Hematopoietic multipotent progenitor cell treated with erythropoietin and hydrocortisone succinate and interleukin-3 and kit ligand, for 17 days (in vitro differentiated cells): ENCODE results near the gene DENND1A.
"Not testable (repeated sequence)": the region's sequence is repeated elsewhere in the genome, so short reads cannot be mapped to it uniquely, and the experiment has no call there.

Experiments
- DNase-seq: peaks from one replicate; pipeline ENCODE4 v3.0.0-alpha.2; 2015; ENCODE audit warnings: low spot score

The DENND1A gene

GRCh38 chr9:123922431-123922830 is 7.5 kb downstream of the DENND1A start:
- no peak for DNase-seq

GRCh38 chr9:123914517-123915196 is 15.3 kb downstream of the DENND1A start:
- DNase-seq = no peak

GRCh38 chr9:123912167-123912897 is 17.6 kb downstream of the DENND1A start:
- no peak for DNase-seq

GRCh38 chr9:123911024-123911423 is 18.9 kb downstream of the DENND1A start:
- no peak for DNase-seq

- DNase-seq = not testable (repeated sequence)
Measured at GRCh38 chr9:123909192-123909591, 20.7 kb downstream of the DENND1A start.

- DNase-seq = not testable (repeated sequence)
Measured at GRCh38 chr9:123903550-123903949, 26.4 kb downstream of the DENND1A start.

GRCh38 chr9:123894822-123895221 is 35.1 kb downstream of the DENND1A start:
- DNase-seq = no peak

GRCh38 chr9:123893831-123894460 is 36.0 kb downstream of the DENND1A start:
- DNase-seq = no peak

- no peak for DNase-seq
Measured at GRCh38 chr9:123893115-123893514, 36.8 kb downstream of the DENND1A start.

- no peak for DNase-seq
Measured at GRCh38 chr9:123887837-123888236, 42.1 kb downstream of the DENND1A start.

- not testable (repeated sequence) for DNase-seq
Measured at GRCh38 chr9:123885834-123886233, 44.1 kb downstream of the DENND1A start.

GRCh38 chr9:123883634-123884033 is 46.3 kb downstream of the DENND1A start:
- no peak for DNase-seq

- no peak for DNase-seq
Measured at GRCh38 chr9:123881604-123882003, 48.3 kb downstream of the DENND1A start.

- no peak for DNase-seq
Measured at GRCh38 chr9:123880420-123880819, 49.5 kb downstream of the DENND1A start.

GRCh38 chr9:123876750-123877149 is 53.2 kb downstream of the DENND1A start:
- no peak for DNase-seq

- DNase-seq = no peak
Measured at GRCh38 chr9:123872710-123873109, 57.2 kb downstream of the DENND1A start.

- no peak for DNase-seq
Measured at GRCh38 chr9:123871781-123872180, 58.1 kb downstream of the DENND1A start.

- DNase-seq = no peak
Measured at GRCh38 chr9:123868002-123868401, 61.9 kb downstream of the DENND1A start.

- DNase-seq = no peak
Measured at GRCh38 chr9:123867034-123867433, 62.9 kb downstream of the DENND1A start.

GRCh38 chr9:123866497-123866896 is 63.4 kb downstream of the DENND1A start:
- DNase-seq = no peak

GRCh38 chr9:123865226-123866000 is 64.5 kb downstream of the DENND1A start:
- no peak for DNase-seq

- DNase-seq = no peak
Measured at GRCh38 chr9:123864251-123864650, 65.7 kb downstream of the DENND1A start.
